H1 (cell line): ENCODE data around the gene FAM222B. TPM values are rescaled to one million over a fixed set of nuclear protein-coding genes. Genes with fewer than 3 reads are reported as not detected.

Source experiments
- CTCF ChIA-PET: fragments of 300-600 bp; sonication (Branson Sonifier 250); formaldehyde crosslinking; loops from one replicate; lab custom pipeline; 2021; ENCODE audit not compliant: partially characterized antibody; lab: Charles Lee
- POLR2A ChIA-PET: fragments of 300-600 bp; sonication (Branson Sonifier 250); formaldehyde crosslinking; loops from one replicate; lab custom pipeline; 2021; ENCODE audit warnings: inconsistent platforms; ENCODE audit not compliant: partially characterized antibody; lab: Charles Lee
- DNase-seq, 2 experiments: peaks; one replicate each; pipeline versions ENCODE4 v3.0.0 to v3.0.0-alpha.2; 2010 to 2022; ENCODE audit warnings: low spot score in 2 of 2, low read depth in 1 of 2, mixed read lengths in 1 of 2
- FAIRE-seq: peaks from 2 replicates; lab custom pipeline; 2011; peaks lifted over from hg19 to GRCh38; lab: Jason Lieb, UNC
- H2AFZ ChIP-seq: 2 replicates; pipeline ENCODE4 v1.8.1; 2012; ENCODE audit warnings: low read length, inconsistent platforms
- H2AK5ac ChIP-seq: 2 replicates; pipeline ENCODE4 v1.6.1; 2013; ENCODE audit warnings: low read depth, low read length
- H2BK120ac ChIP-seq: replicated peaks from 2 replicates; pipeline ENCODE3; 2013; ENCODE audit warnings: low read depth, low read length, inconsistent platforms
- H2BK12ac ChIP-seq: 2 replicates; pipeline ENCODE4 v1.6.1; 2013; ENCODE audit warnings: low read depth, low read length
- H2BK15ac ChIP-seq: 2 replicates; pipeline ENCODE4 v1.6.1; 2013; ENCODE audit warnings: low read length
- H2BK20ac ChIP-seq: 2 replicates; pipeline ENCODE4 v1.6.1; 2013; ENCODE audit warnings: low read length
- H2BK5ac ChIP-seq: 2 replicates; pipeline ENCODE4 v1.6.1; 2013; ENCODE audit warnings: low read depth, low read length
- H3K14ac ChIP-seq: 2 replicates; pipeline ENCODE4 v1.6.1; 2013; ENCODE audit warnings: inconsistent platforms; ENCODE audit not compliant: insufficient read length
- H3K18ac ChIP-seq: 2 replicates; pipeline ENCODE4 v1.6.1; 2013; ENCODE audit warnings: low read length; ENCODE audit errors: extremely low read depth
- H3K23ac ChIP-seq: 2 replicates; pipeline ENCODE4 v1.6.1; 2013; ENCODE audit warnings: inconsistent platforms; ENCODE audit not compliant: insufficient read length
- H3K23me2 ChIP-seq: 2 replicates; pipeline ENCODE4 v1.6.1; 2013; ENCODE audit warnings: low read depth, low read length
- H3K27ac ChIP-seq: 2 replicates; pipeline ENCODE4 v1.6.1; 2011; ENCODE audit warnings: low read depth, low read length, inconsistent platforms
- H3K27me3 ChIP-seq, 4 experiments: replicated peaks in 1 of 4; 1 replicate in 1 of 4; 2 replicates in 3 of 4; pipeline versions ENCODE4 v1.6.1 to v1.8.1; 2011 to 2013; ENCODE audit warnings: low read length in 3 of 4, mild to moderate bottlenecking in 3 of 4, inconsistent platforms in 2 of 4, mixed read lengths in 2 of 4, moderate library complexity in 1 of 4; ENCODE audit not compliant: control insufficient read depth in 3 of 4, insufficient read depth in 3 of 4; ENCODE audit errors: extremely low read depth in 1 of 4
- H3K36me3 ChIP-seq, 4 experiments: 2 replicates each; pipeline versions ENCODE4 v1.6.1 to v1.8.1; 2011 to 2013; ENCODE audit warnings: mild to moderate bottlenecking in 4 of 4, low read length in 3 of 4, moderate library complexity in 2 of 4, control low read depth in 1 of 4, inconsistent platforms in 1 of 4; ENCODE audit not compliant: insufficient read depth in 4 of 4, control insufficient read depth in 2 of 4
- H3K4ac ChIP-seq: replicated peaks from 2 replicates; pipeline ENCODE3; 2013; ENCODE audit warnings: low read length, low read depth, mixed read lengths, inconsistent platforms; ENCODE audit not compliant: insufficient read length
- H3K4me1 ChIP-seq, 4 experiments: replicated peaks in 1 of 4; 1 replicate in 1 of 4; 2 replicates in 3 of 4; pipeline versions ENCODE4 v1.6.1 to v1.8.1; 2011 to 2013; ENCODE audit warnings: low read length in 3 of 4, inconsistent platforms in 2 of 4, mixed read lengths in 1 of 4; ENCODE audit not compliant: insufficient read depth in 4 of 4, control insufficient read depth in 3 of 4
- H3K4me2 ChIP-seq, 2 experiments: 2 replicates each; pipeline versions ENCODE4 v1.6.1 to v1.8.1; 2011 to 2013; ENCODE audit warnings: low read depth in 2 of 2, low read length in 2 of 2, control low read depth in 1 of 2, inconsistent platforms in 1 of 2, mild to moderate bottlenecking in 1 of 2; ENCODE audit not compliant: insufficient read depth in 1 of 2
- H3K4me3 ChIP-seq, 4 experiments: fragments of 200-600, 300-600 bp in 1 of 4; sonication (generic), shearing (Covaris generic), sonication (Bioruptor Twin) in 1 of 4; 2 replicates each; pipeline versions ENCODE4 v1.5.1 to v1.8.1; 2011 to 2016; ENCODE audit warnings: low read length in 4 of 4, low read depth in 3 of 4, control low read depth in 2 of 4, inconsistent platforms in 2 of 4, mild to moderate bottlenecking in 2 of 4, mixed read lengths in 1 of 4, moderate library complexity in 1 of 4; ENCODE audit not compliant: insufficient read depth in 2 of 4; ENCODE audit errors: extremely low read depth in 1 of 4
- H3K56ac ChIP-seq: replicated peaks from 2 replicates; pipeline ENCODE3; 2013; ENCODE audit warnings: low read depth, mild to moderate bottlenecking, mixed read lengths, low read length, inconsistent platforms; ENCODE audit not compliant: insufficient read length
- H3K79me1 ChIP-seq: 2 replicates; pipeline ENCODE4 v1.6.1; 2013; ENCODE audit warnings: low read depth, low read length, control low read depth
- H3K79me2 ChIP-seq, 2 experiments: 2 replicates each; pipeline versions ENCODE4 v1.6.1 to v1.8.1; 2012 to 2013; ENCODE audit warnings: low read length in 2 of 2, mild to moderate bottlenecking in 2 of 2, inconsistent platforms in 1 of 2; ENCODE audit not compliant: insufficient read depth in 2 of 2, control insufficient read depth in 1 of 2
- H3K9ac ChIP-seq, 4 experiments: replicated peaks in 1 of 4; 1 replicate in 1 of 4; 2 replicates in 3 of 4; pipeline versions ENCODE4 v1.6.1 to v1.8.1; 2011 to 2013; ENCODE audit warnings: low read depth in 3 of 4, low read length in 3 of 4, control low read depth in 2 of 4, mild to moderate bottlenecking in 2 of 4, moderate library complexity in 2 of 4, inconsistent platforms in 1 of 4; ENCODE audit errors: extremely low read depth in 1 of 4
- H3K9me3 ChIP-seq, 2 experiments: 2 replicates each; pipeline versions ENCODE4 v1.6.1 to v1.8.1; 2012 to 2013; ENCODE audit warnings: mild to moderate bottlenecking in 2 of 2, moderate library complexity in 2 of 2, control low read depth in 1 of 2, inconsistent platforms in 1 of 2, low read depth in 1 of 2, low read length in 1 of 2, mixed read lengths in 1 of 2; ENCODE audit not compliant: insufficient read depth in 2 of 2
- H4K20me1 ChIP-seq, 2 experiments: replicated peaks in 1 of 2; 2 replicates each; pipeline versions ENCODE3 to v1.8.1; 2011 to 2013; ENCODE audit warnings: inconsistent platforms in 2 of 2, low read length in 2 of 2, mild to moderate bottlenecking in 1 of 2; ENCODE audit not compliant: insufficient read depth in 2 of 2, control insufficient read depth in 1 of 2
- H4K5ac ChIP-seq: 2 replicates; pipeline ENCODE4 v1.6.1; 2013; ENCODE audit warnings: low read length, low read depth, mixed read lengths, inconsistent platforms; ENCODE audit not compliant: insufficient read length
- H4K8ac ChIP-seq: 2 replicates; pipeline ENCODE4 v1.8.0; 2013; ENCODE audit warnings: mild to moderate bottlenecking, moderate library complexity, low read length, inconsistent platforms; ENCODE audit not compliant: insufficient read depth; ENCODE audit errors: extremely low read depth
- H4K91ac ChIP-seq: replicated peaks from 2 replicates; pipeline ENCODE3; 2013; ENCODE audit warnings: low read length, mixed read lengths, inconsistent platforms; ENCODE audit not compliant: insufficient read length
- CREB1 ChIP-seq: IDR thresholded peaks from 2 replicates; pipeline ENCODE4 v1.6.1; 2012; ENCODE audit warnings: inconsistent platforms
- EP300 ChIP-seq, 2 experiments: IDR thresholded peaks; 1 replicate in 1 of 2; 2 replicates in 1 of 2; pipeline ENCODE4 v1.6.1; 2011 to 2012; ENCODE audit warnings: low read depth in 2 of 2, low read length in 2 of 2, mild to moderate bottlenecking in 2 of 2, borderline replicate concordance in 1 of 2, inconsistent platforms in 1 of 2, moderate library complexity in 1 of 2
- FOSL1 ChIP-seq: IDR thresholded peaks from 2 replicates; pipeline ENCODE4 v1.6.1; 2011; ENCODE audit warnings: mild to moderate bottlenecking, low read depth, low read length, moderate library complexity; ENCODE audit not compliant: insufficient read depth
- KDM1A ChIP-seq: fragments of 200-600, 300-600 bp; sonication (generic); IDR thresholded peaks from 2 replicates; pipeline ENCODE4 v1.7.1; 2016; ENCODE audit warnings: mild to moderate bottlenecking, low read length, borderline replicate concordance
- KDM4A ChIP-seq: IDR thresholded peaks from one replicate; pipeline ENCODE4 v1.7.1; 2012; ENCODE audit warnings: low read depth, mild to moderate bottlenecking, moderate library complexity, low read length, inconsistent platforms; ENCODE audit not compliant: severe bottlenecking
- MAFK ChIP-seq: IDR thresholded peaks from 2 replicates; pipeline ENCODE4 v1.6.1; 2012; ENCODE audit warnings: low read depth, mild to moderate bottlenecking, improper control_type of control experiment, low read length
- PHF8 ChIP-seq: fragments of 200-600 bp; sonication (generic); conservative IDR thresholded peaks from 2 replicates; pipeline ENCODE4 v1.7.1; 2012; ENCODE audit warnings: low read depth, mild to moderate bottlenecking, inconsistent platforms, low read length, moderate library complexity
- POLR2A ChIP-seq, 2 experiments: IDR thresholded peaks; 1 replicate in 1 of 2; 2 replicates in 1 of 2; pipeline ENCODE4 v1.6.1; 2011; ENCODE audit warnings: low read depth in 2 of 2, low read length in 2 of 2, mild to moderate bottlenecking in 2 of 2; ENCODE audit errors: control extremely low read depth in 1 of 2
- SAP30 ChIP-seq: fragments of 300-600 bp; sonication (generic); IDR thresholded peaks from 2 replicates; pipeline ENCODE4 v1.7.1; 2012; ENCODE audit warnings: low read length, moderate library complexity, mild to moderate bottlenecking, inconsistent platforms; ENCODE audit not compliant: insufficient read depth, insufficient replicate concordance
- SIN3A ChIP-seq, 2 experiments: IDR thresholded peaks in 1 of 2; conservative IDR thresholded peaks in 1 of 2; 2 replicates each; pipeline ENCODE4 v1.6.1; 2011 to 2012; ENCODE audit warnings: low read length in 2 of 2, improper control_type of control experiment in 1 of 2, low read depth in 1 of 2, mild to moderate bottlenecking in 1 of 2
- TBP ChIP-seq: IDR thresholded peaks from 2 replicates; pipeline ENCODE4 v1.6.1; 2011; ENCODE audit warnings: low read depth, low read length, improper control_type of control experiment
- TEAD4 ChIP-seq: IDR thresholded peaks from 2 replicates; pipeline ENCODE4 v1.6.1; 2012; ENCODE audit warnings: low read depth, low read length, inconsistent platforms, mixed read lengths
- WGBS, 2 experiments: shearing (Covaris generic) in 1 of 2; methylation state at CpG; one replicate each; pipeline versions ENCODE4 v1.1.6 to v1.1.7; 2013 to 2015; ENCODE audit warnings: low lambda C conversion rate in 2 of 2, mixed read lengths in 2 of 2, inconsistent platforms in 1 of 2, low coverage in 1 of 2, missing lambda C conversion rate in 1 of 2; ENCODE audit not compliant: insufficient replicate concordance in 2 of 2, insufficient coverage in 1 of 2, insufficient read length in 1 of 2; ENCODE audit errors: extremely low coverage in 1 of 2, missing lambda C conversion rate in 1 of 2; 5-methylcytosine and 5-hydroxymethylcytosine counted together
- polyA plus RNA-seq, 7 experiments: library from polyadenylated mRNA; depleted of rRNA in 3 of 7; stranded (reverse) in 5 of 7; unstranded in 2 of 7; fragments of >200 nt in 5 of 7; fragments of 200-250 nt in 2 of 7; gene quantifications; 1 replicate in 5 of 7; 2 replicates in 1 of 7; 4 replicates in 1 of 7; pipeline versions ENCODE4 v1.2.1 to v1.2.3, GENCODE V29; 2011 to 2013; ENCODE audit warnings: missing spikeins in 2 of 7, mixed read lengths in 2 of 7
- total RNA-seq: library from RNA; stranded (reverse); fragmentation: NEBNext Ultra II Directional; extraction: Animal tissue kit (Norgen Biotek cat#: 25700); gene quantifications from 2 replicates; pipeline ENCODE4 v1.2.1, GENCODE V29; 2021

FAM222B gene
- total and polyA plus RNA-seq, 2 of the 8 experiments (the other 6 are each of a cell fraction or from before 2014, with no cell fraction given), result 42.1 to 81.7 TPM

- WGBS, 2 experiments, result 6% methylated on average over 16 of the region's 18 CpGs; no CpG with 5 or more reads in 1 of the 2 experiments
- H4K8ac ChIP-seq, result no peak overlapping the region
- H3K18ac ChIP-seq, result peak overlapping the region; percentile 99
- H3K9ac ChIP-seq, result peak overlapping the region; percentile 56 to 78 (median 68)
- ChIA-PET POLR2A (interaction anchor here (1.5 to 17.6 kb wide), 7 partner anchors 10 to 234 kb away, joined by 5 to 813 read pairs (median 18); partner anchors contain the start of genes BLTP2, NEK8, PHF12 and TRAF4), CTCF (no interaction called here)
- no peak overlapping the region for H3K23ac ChIP-seq
- H2BK5ac ChIP-seq, result peak overlapping the region; percentile 99
- peak overlapping the region; percentile 18 for H3K56ac ChIP-seq
- H3K79me2 ChIP-seq, result peaks cover 8 to 53% of the 10 kb centered on the region in 2 experiments
- peak overlapping the region; percentile 96 for H2BK120ac ChIP-seq
- H2BK20ac ChIP-seq, result peak overlapping the region; percentile 56
- H3K27me3 ChIP-seq, result no peaks in the 10 kb centered on the region
- H3K23me2 ChIP-seq, result peaks cover 19% of the 10 kb centered on the region
- peak overlapping the region; percentile 98 for H3K4ac ChIP-seq
- FAIRE-seq (no peak), DNase-seq (no peak)
- peak overlapping the region; percentile 95 for H4K5ac ChIP-seq
- H3K27ac ChIP-seq, result peak overlapping the region; percentile 74
- H3K4me3 ChIP-seq, result peak overlapping the region; percentile 95 to 100 (median 98)
- peak overlapping the region; percentile 75 for H2BK12ac ChIP-seq
- peaks cover 6 to 23% of the 10 kb centered on the region in 2 experiments for H4K20me1 ChIP-seq
- peaks cover 25 to 51% (median 38%) of the 10 kb centered on the region in 4 experiments for H3K36me3 ChIP-seq
- H3K4me2 ChIP-seq, result peak overlapping the region; percentile 87 to 99
- peak overlapping the region; percentile 68 for H2AK5ac ChIP-seq
- H3K9me3 ChIP-seq, result no peaks in the 10 kb centered on the region
- no peak overlapping the region for H3K14ac ChIP-seq
- H2AFZ ChIP-seq, result no peak overlapping the region
- peaks cover 3 to 12% (median 6%) of the 10 kb centered on the region in 4 experiments for H3K4me1 ChIP-seq
- H2BK15ac ChIP-seq, result peak overlapping the region; percentile 95
- H4K91ac ChIP-seq, result peak overlapping the region; percentile 76
- H3K79me1 ChIP-seq, result peaks cover 13% of the 10 kb centered on the region; the same call in 1 of the 2 replicates
- TF ChIP-seq TBP (no peak), FOSL1 (no peak), POLR2A (IDR thresholded peaks at IDR 0.05; ENCODE audit: control extremely low read depth in 1 of 2, low read depth in 2 of 2, low read length in 2 of 2) (peak in 1 of 2 experiments; percentile 49; a peak in 2 of 3 replicates), PHF8 (no peak), SAP30 (no peak), MAFK (no peak), KDM4A (peak; percentile 33), SIN3A (conservative IDR thresholded peaks at IDR 0.05 in 1 of 2, IDR thresholded peaks at IDR 0.05 in 1 of 2; ENCODE audit: low read depth in 1 of 2, low read length in 2 of 2) (0 out of 4 replicates have a peak, but pooled peaks have one; percentile 9 to 40), KDM1A (no peak), CREB1 (no peak), TEAD4 (no peak), EP300 (IDR thresholded peaks at IDR 0.05; ENCODE audit: borderline replicate concordance in 1 of 2, low read depth in 2 of 2, low read length in 2 of 2) (no peak)
Observed at GRCh38 chr17:28718333-28719020, 124.1 kb downstream of the FAM222B start.
